ENCODE data around the gene WWOX. TPM values are rescaled to one million over a fixed set of nuclear protein-coding genes. Genes with fewer than 3 reads are reported as not detected.

WWOX gene
- total RNA-seq, 1 experiment from 2014 or later: 20.3 TPM

GRCh38 chr16:78900966-78901365, 801.5 kb downstream of the WWOX start:
- DNase-seq (ENCODE audit: low read depth): no peak

- DNase-seq (ENCODE audit: low read depth): no peak
These were observed 802.9 kb downstream of the WWOX start for GRCh38 chr16:78902321-78902720.

- DNase-seq (ENCODE audit: low read depth): no peak
These were observed 803.8 kb downstream of the WWOX start for GRCh38 chr16:78903237-78903636.

DNA sequence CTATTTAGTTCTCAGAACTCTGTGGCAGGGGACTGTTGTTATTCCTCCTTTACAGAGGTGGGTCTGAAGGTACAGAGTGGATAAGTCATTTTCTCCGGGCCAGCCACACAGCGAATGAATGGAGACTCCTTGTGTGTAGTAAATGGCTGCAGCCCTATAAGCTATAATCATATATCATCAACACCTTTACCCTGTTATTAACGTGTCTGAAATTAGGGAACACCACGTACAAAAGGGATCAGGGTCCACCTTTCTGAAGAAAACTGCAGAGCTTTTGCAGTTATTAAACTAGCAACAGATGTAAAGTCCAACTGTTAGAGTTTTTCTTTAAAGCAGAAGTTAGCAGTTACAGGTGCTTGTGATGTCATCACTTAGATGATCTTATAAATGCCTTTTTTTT, 804.4 kb downstream of the WWOX start:
- DNase-seq (ENCODE audit: low read depth): no peak

- DNase-seq (ENCODE audit: low read depth): no peak
These were observed 806.7 kb downstream of the WWOX start for GRCh38 chr16:78906135-78906534.

- no peak for DNase-seq (ENCODE audit: low read depth)
These were observed 809.8 kb downstream of the WWOX start for GRCh38 chr16:78909226-78909625.

- DNase-seq (ENCODE audit: low read depth): no peak
These were observed 816.4 kb downstream of the WWOX start for GRCh38 chr16:78915811-78916345.

GRCh38 chr16:78916928-78917545, 817.6 kb downstream of the WWOX start:
- no peak for DNase-seq (ENCODE audit: low read depth)

DNA sequence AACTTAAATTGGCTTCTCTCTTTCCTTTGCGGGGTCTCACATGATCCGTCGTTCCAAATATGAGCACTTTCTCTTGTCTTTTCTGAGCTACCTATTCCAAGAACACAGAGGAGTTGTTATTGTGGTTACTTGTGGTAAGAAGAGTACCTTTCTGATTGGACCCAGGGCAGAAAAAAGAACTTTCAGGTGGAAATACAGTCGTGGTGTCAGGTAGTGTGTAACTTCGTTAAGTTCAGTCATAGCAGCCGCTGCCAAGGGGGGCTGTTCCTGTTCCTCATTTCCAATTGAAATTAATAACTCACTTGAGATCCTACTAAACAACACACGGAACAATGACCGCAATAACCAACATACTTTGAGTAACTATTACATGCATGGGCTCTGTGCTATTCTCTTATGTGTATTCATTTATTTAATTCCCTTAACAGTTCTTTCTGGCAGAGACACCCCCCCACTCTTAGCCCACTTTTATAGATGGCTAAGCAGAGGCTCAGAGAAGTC, 819.4 kb downstream of the WWOX start:
- no peak for DNase-seq (ENCODE audit: low read depth)

- no peak for DNase-seq (ENCODE audit: low read depth)
These were observed 820.4 kb downstream of the WWOX start for GRCh38 chr16:78919852-78920251.

DNA sequence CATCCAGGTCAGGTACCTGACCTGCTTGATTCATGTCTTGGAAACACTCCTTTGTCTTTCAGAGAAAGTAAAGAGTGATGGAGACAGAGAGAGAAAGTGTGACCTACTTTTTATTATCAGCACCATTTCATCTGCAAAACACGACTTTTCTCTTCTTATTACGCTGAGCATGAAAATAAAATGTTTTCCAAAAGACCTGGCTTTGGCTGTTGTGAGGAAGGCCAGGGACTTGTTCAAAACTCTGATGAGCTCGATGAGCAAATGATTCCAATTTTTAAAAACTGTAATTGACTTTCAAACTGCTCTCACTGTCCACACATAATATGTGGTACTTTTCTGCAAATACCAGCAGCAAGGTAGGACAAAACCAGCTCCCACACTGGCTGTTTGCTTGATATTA, 821.2 kb downstream of the WWOX start:
- no peak for DNase-seq (ENCODE audit: low read depth)

GRCh38 chr16:78925083-78925767, 825.8 kb downstream of the WWOX start:
- no peak for DNase-seq (ENCODE audit: low read depth)

DNA sequence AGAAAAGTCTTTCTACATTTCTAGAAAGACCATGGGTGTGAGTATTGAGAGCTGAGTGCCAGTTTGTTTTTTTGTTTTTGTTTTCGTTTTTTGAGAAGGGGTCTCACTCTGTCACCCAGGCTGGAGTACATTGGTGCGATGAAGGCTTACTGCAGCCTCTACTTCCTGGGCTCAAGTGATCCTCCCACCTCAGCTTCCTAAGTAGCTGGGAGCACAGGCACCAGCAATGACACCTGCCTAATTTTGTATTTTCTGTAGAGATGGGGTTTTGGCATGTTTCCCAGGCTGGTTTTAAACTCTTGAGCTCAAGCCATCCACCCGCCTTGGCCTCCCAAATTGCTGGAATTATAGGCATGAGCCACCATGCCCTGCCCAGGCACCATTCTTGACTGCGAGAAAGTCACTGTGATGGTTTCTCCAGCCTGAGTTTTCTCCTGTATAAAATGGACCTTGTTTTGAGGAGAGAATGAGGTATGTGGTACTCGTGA, 827.3 kb downstream of the WWOX start:
- DNase-seq (ENCODE audit: low read depth): no peak

- no peak for DNase-seq (ENCODE audit: low read depth)
These were observed 828.3 kb downstream of the WWOX start for GRCh38 chr16:78927766-78928165.

- no peak for DNase-seq (ENCODE audit: low read depth)
These were observed 830.4 kb downstream of the WWOX start for GRCh38 chr16:78929841-78930240.

DNA sequence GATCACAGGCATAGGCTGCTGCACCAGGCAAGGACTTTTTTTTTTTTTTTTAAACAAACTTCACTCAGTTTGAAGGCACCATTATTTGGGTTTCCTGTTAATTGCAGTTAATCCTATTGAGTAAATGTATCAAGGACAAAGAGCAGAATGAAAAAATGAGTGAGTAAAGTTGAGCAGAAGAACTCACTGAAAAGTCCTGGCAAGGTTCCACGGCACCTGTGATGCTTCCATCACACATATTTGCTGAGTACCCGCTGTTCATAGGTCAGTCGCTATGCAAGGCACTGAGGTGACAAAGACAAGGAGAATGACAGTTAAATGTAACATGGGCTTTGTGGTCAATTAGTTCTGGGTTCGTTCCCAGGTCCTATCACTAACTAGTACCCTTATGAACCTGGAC, 831.1 kb downstream of the WWOX start:
- DNase-seq (ENCODE audit: low read depth): no peak

- no peak for DNase-seq (ENCODE audit: low read depth)
These were observed 831.8 kb downstream of the WWOX start for GRCh38 chr16:78931267-78931666.

GRCh38 chr16:78931678-78932077, 832.2 kb downstream of the WWOX start:
- no peak for DNase-seq (ENCODE audit: low read depth)

DNA sequence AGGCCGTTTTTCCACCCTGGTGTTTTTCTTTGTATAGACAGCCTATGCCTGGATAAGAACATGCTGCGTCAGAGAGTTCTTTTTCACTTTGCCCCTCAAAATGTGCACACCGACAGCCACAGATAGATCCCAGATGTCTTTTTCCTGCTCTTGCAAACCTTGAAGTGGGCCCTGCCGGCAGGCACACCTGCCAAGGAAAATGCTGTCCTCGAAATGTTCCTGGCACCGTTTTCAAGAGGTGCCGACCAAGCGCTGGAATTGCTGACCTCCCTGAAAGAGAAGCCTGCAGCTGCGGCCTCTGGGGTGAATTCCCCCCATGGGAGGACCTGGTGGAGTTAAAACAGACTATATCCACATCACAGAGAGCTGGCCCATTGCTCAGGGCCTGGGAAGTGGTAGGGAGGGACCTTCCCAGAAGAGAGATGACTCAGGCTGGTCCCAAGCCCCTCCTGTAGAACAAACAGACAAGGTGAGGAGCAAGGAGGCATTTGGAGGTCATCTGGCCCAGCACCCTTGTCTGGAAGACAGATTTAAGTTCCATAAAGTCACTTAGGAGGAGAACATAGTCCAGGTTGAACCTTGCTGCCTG, 833.0 kb downstream of the WWOX start:
- DNase-seq (ENCODE audit: low read depth): no peak

DNA sequence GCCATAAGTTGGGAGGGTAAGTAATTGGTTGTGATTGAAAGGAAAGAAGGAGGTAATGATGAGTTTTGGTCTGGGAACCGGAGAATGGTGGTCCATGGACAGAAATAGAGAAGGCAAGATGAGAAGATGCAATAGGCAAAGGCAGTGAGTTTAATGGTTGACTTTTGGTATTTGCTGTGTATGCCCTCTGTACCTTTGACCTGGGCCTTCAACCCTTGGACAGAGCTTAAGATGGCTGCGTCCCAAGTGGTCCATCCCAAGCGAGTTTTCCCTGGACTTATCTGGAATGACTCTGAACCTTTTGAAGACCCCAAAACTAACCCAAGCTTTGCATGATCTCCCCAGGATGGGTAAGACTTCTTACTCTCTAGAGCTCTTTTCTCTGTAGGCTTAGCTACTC, 836.6 kb downstream of the WWOX start:
- DNase-seq (ENCODE audit: low read depth): no peak

GRCh38 chr16:78939597-78939996, 840.1 kb downstream of the WWOX start:
- no peak for DNase-seq (ENCODE audit: low read depth)

DNA sequence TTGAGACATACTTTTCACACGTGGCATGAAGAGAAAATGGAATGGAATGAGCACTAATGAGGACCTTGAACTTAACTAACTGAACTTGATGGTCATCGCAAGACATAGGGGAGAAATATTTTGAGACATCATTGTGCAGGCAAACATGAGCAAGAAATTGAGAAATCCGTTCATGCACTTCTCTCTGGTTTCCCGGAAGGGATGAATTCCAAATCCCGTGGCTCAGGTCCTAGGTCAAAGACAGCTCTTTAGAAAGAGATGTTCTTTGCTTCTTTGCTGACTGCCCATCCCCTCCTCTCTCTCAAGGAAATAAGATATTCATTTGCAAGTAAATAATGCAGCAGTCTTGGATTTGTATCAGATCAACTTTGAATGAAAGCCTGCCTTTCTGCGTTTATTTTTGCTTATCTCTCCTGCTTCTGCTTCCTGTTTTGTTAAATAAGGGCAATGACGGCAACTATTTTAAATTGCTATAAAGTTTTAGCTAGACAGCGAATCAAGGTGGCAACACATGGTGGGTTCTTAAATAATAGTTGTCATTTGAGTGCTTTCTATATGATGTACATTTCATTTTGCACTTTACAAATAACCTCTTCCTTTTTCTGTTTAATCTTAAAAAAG, 843.3 kb downstream of the WWOX start:
- DNase-seq (ENCODE audit: low read depth): no peak
